OCI-LY1 (cell line): ENCODE data around the gene ST6GALNAC4.

ENCODE experiments used
- EZH2 ChIP-seq: fragments of 200-600 bp; sonication (generic), shearing (Covaris generic); IDR thresholded peaks from 2 replicates; pipeline ENCODE4 v1.8.0; 2017; ENCODE audit warnings: borderline replicate concordance, mixed run types, mild to moderate bottlenecking, antibody characterized with exemption, low read length, moderate library complexity, mixed read lengths
- TF ChIP-seq, protein P1 (sequence below): fragments of 200-600 bp; sonication (generic), shearing (Covaris generic); IDR thresholded peaks from 2 replicates; pipeline ENCODE4 v1.5.1; 2017; ENCODE audit warnings: mild to moderate bottlenecking, antibody characterized with exemption, low read length, moderate library complexity, mixed read lengths

DNA sequence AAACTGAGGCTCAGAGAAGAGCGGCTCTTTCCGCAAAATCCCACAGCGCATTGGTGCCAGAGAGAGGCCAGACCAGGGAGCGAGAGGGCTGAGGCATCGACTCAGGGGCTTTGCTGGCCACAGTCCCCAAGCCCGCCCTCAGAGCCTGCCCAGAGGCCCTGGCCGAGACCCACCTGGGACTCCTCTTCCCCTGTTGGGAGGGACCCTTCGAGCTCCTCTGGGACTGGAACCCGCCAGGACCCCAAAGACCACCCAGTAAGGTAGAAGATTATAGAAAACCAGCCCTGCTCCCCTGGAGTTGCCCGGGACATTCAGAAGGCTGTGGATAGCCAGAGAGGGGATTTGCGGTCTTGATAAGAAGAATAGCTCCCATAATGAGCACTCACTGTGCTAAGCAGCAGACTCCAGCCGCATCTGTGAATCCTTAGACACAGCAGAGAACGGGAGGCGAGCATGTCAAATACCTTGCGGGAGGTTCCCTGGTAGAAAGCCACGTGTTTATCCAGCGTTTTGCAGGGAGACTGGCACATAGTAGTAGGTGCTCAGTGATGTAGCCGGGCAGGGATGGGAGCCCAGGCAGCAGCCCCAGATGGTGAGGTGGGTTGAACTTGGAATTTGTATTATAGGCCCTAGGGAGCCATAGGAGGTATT, 38.7 kb downstream of the ST6GALNAC4 start:
- TF ChIP-seq, protein P1, sequence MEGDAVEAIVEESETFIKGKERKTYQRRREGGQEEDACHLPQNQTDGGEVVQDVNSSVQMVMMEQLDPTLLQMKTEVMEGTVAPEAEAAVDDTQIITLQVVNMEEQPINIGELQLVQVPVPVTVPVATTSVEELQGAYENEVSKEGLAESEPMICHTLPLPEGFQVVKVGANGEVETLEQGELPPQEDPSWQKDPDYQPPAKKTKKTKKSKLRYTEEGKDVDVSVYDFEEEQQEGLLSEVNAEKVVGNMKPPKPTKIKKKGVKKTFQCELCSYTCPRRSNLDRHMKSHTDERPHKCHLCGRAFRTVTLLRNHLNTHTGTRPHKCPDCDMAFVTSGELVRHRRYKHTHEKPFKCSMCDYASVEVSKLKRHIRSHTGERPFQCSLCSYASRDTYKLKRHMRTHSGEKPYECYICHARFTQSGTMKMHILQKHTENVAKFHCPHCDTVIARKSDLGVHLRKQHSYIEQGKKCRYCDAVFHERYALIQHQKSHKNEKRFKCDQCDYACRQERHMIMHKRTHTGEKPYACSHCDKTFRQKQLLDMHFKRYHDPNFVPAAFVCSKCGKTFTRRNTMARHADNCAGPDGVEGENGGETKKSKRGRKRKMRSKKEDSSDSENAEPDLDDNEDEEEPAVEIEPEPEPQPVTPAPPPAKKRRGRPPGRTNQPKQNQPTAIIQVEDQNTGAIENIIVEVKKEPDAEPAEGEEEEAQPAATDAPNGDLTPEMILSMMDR, result no peak
- no peak for TF ChIP-seq EZH2
